SW 1271 (cell line): ENCODE results near the gene NUTM2A.
"Not testable (repeated sequence)": the region's sequence is repeated elsewhere in the genome, so short reads cannot be mapped to it uniquely, and the experiment has no call there.

Experiments used
- DNase-seq, 2 experiments: peaks; one replicate each; lab custom pipeline; 2025; lab: John Stamatoyannopoulos, UW

NUTM2A gene

GRCh38 chr10:87280749-87281392 is 55.6 kb downstream of the NUTM2A start:
- not testable (repeated sequence) for DNase-seq
